Lower lobe of right lung (tissue), 2 donors: ENCODE results near the gene DHRSX. TPM values are rescaled to one million over a fixed set of nuclear protein-coding genes. Genes with fewer than 3 reads are reported as not detected.
"Not testable (repeated sequence)": the region's sequence is repeated elsewhere in the genome, so short reads cannot be mapped to it uniquely, and the experiment has no call there.

Experiments
- ATAC-seq, 2 donors: fragments of 200-7000 bp; cut with Tn5 transposase; one replicate each; pipeline ENCODE4 v1.9.1; 2020 to 2022; ENCODE audit warnings: mild to moderate bottlenecking in 2 of 2, moderate library complexity in 2 of 2
- DNase-seq: peaks from one replicate; pipeline ENCODE4 v3.0.0-alpha.2; 2020
- H3K27ac ChIP-seq: fragments of 200-600 bp; one replicate; pipeline ENCODE4 v1.8.0; 2022
- H3K27me3 ChIP-seq: fragments of 200-600 bp; one replicate; pipeline ENCODE4 v1.8.0; 2022; ENCODE audit warnings: low read depth
- H3K36me3 ChIP-seq: fragments of 200-600 bp; one replicate; pipeline ENCODE4 v1.8.0; 2022; ENCODE audit warnings: mild to moderate bottlenecking
- H3K4me1 ChIP-seq: fragments of 200-600 bp; one replicate; pipeline ENCODE4 v1.8.0; 2022
- H3K4me3 ChIP-seq: fragments of 200-600 bp; one replicate; pipeline ENCODE4 v1.8.0; 2022; ENCODE audit warnings: mild to moderate bottlenecking
- H3K9me3 ChIP-seq: fragments of 200-600 bp; one replicate; pipeline ENCODE4 v1.8.0; 2022
- intact Hi-C: fragments of 100-400 bp; cut with DNase I; formaldehyde crosslinking; loops from one replicate; pipeline ENCODE4 v1.11.0; 2022
- total RNA-seq: library from RNA; stranded (reverse); fragmentation: NEBNext Ultra II Directional; extraction: Animal tissue kit (Norgen Biotek cat#: 25700); gene quantifications from one replicate; pipeline ENCODE4 v1.2.1, GENCODE V29; 2021
- TF ChIP-seq, protein P1 (sequence below): fragments of 200-600 bp; IDR thresholded peaks from one replicate; pipeline ENCODE4 v1.8.0; 2022; ENCODE audit warnings: antibody characterized with exemption, mild to moderate bottlenecking
- donor health status: DM: no; HTN: yes; CAD: no; lungs with severe emphysema.

Gene DHRSX
- total RNA-seq, 1 donor from 2014 or later = 31.9 TPM

- peak; percentile 25 for DNase-seq
- no peak overlapping the region for H3K4me3 ChIP-seq
- H3K9me3 ChIP-seq = no peaks in the 10 kb centered on the region
- no peaks in the 10 kb centered on the region for H3K4me1 ChIP-seq
- intact Hi-C loops = no loop called here
- TF ChIP-seq, protein P1, sequence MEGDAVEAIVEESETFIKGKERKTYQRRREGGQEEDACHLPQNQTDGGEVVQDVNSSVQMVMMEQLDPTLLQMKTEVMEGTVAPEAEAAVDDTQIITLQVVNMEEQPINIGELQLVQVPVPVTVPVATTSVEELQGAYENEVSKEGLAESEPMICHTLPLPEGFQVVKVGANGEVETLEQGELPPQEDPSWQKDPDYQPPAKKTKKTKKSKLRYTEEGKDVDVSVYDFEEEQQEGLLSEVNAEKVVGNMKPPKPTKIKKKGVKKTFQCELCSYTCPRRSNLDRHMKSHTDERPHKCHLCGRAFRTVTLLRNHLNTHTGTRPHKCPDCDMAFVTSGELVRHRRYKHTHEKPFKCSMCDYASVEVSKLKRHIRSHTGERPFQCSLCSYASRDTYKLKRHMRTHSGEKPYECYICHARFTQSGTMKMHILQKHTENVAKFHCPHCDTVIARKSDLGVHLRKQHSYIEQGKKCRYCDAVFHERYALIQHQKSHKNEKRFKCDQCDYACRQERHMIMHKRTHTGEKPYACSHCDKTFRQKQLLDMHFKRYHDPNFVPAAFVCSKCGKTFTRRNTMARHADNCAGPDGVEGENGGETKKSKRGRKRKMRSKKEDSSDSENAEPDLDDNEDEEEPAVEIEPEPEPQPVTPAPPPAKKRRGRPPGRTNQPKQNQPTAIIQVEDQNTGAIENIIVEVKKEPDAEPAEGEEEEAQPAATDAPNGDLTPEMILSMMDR = no peak
- no peaks in the 10 kb centered on the region for H3K36me3 ChIP-seq
- no peaks in the 10 kb centered on the region for H3K27me3 ChIP-seq
- no peak overlapping the region for H3K27ac ChIP-seq
- no peak for ATAC-seq
Measured at GRCh38 chrX:2464677-2465166, 36.1 kb downstream of the DHRSX start.

DNA sequence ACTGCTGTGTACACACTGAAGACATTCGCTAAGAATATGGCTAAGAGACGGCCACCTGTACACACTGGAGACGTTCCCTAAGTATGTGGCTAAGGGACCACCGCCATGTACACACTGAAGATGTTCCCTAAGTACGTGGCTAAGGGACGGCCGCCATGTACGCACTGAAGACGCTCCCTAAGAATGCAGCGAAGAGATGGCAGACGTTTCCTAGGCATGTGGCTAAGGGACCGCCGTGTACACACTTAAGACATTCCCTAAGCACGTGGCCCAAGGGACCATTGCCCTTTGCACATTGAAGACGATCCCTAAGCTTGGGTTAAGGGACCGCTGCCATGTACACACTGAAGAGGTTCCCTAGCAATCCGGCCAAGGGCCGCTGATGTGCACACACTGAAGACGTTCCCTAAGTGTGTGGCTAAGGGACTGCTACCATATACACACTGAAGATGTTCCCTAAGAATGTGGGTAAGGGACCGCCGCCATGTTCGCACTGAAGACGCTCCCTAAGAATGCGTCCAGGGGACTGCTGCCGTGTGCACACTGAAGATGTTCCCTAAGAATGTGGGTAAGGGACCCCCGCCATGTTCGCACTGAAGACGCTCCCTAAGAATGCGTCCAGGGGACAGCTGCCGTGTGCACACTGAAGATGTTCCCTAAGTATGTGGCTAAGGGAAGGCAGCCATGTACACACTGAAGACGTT, 36.7 kb downstream of the DHRSX start:
- H3K27me3 ChIP-seq = no peaks in the 10 kb centered on the region
- H3K27ac ChIP-seq = no peak overlapping the region
- DNase-seq = peak; percentile 14
- intact Hi-C loops = no loop called here
- H3K4me3 ChIP-seq = no peak overlapping the region
- ATAC-seq = no peak
- TF ChIP-seq, protein P1 = no peak
- H3K36me3 ChIP-seq = no peaks in the 10 kb centered on the region
- no peaks in the 10 kb centered on the region for H3K4me1 ChIP-seq
- H3K9me3 ChIP-seq = no peaks in the 10 kb centered on the region

- DNase-seq = peak; percentile 13
- ATAC-seq, H3K27ac ChIP-seq, H3K36me3 ChIP-seq, intact Hi-C loops, H3K4me3 ChIP-seq, H3K27me3 ChIP-seq, H3K9me3 ChIP-seq, H3K4me1 ChIP-seq: not testable (repeated sequence)
Measured at GRCh38 chrX:2463481-2463880, 37.3 kb downstream of the DHRSX start.

GRCh38 chrX:2462780-2463179, 38.0 kb downstream of the DHRSX start:
- TF ChIP-seq, protein P1 = no peak
- no peak for ATAC-seq
- intact Hi-C loops = no loop called here
- Histone ChIP-seq H3K27ac (no peak overlapping the region), H3K36me3 (no peaks in the 10 kb centered on the region), H3K4me3 (no peak overlapping the region), H3K9me3 (no peaks in the 10 kb centered on the region), H3K27me3 (no peaks in the 10 kb centered on the region), H3K4me1 (no peaks in the 10 kb centered on the region)
- no peak for DNase-seq

DNA sequence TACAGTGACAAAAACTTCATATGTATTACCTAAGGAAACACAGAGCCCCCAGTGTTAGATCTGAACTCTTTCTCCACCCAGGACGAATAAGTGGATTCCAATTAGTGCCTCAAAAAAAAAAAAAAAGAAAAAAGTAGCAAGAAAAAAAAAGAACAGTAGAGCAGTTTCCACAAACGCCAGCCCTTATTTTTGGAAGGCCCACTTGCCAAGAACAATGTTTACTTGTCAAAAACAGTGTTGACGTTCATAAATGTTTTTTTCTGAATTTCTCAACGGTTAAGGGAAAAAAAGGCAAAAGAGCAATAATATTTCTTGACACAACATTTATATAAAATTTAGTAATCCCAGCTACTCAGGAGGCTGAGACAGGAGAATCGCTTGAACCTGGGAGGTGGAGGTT, 38.7 kb downstream of the DHRSX start:
- Histone ChIP-seq H3K4me1 (no peaks in the 10 kb centered on the region), H3K27me3 (no peaks in the 10 kb centered on the region), H3K27ac (no peak overlapping the region), H3K36me3 (no peaks in the 10 kb centered on the region), H3K9me3 (no peaks in the 10 kb centered on the region), H3K4me3 (no peak overlapping the region)
- TF ChIP-seq, protein P1 = no peak
- ATAC-seq (no peak), DNase-seq (no peak)
- intact Hi-C loops = no loop called here

GRCh38 chrX:2461711-2462016, 39.1 kb downstream of the DHRSX start:
- no peaks in the 10 kb centered on the region for H3K9me3 ChIP-seq
- no peaks in the 10 kb centered on the region for H3K27me3 ChIP-seq
- TF ChIP-seq, protein P1 = no peak
- no peak overlapping the region for H3K27ac ChIP-seq
- intact Hi-C loops = no loop called here
- no peak overlapping the region for H3K4me3 ChIP-seq
- H3K36me3 ChIP-seq = no peaks in the 10 kb centered on the region
- ATAC-seq (no peak), DNase-seq (peak; percentile 20)
- H3K4me1 ChIP-seq = no peaks in the 10 kb centered on the region

GRCh38 chrX:2460821-2461710, 39.7 kb downstream of the DHRSX start:
- H3K4me3 ChIP-seq, H3K9me3 ChIP-seq, intact Hi-C loops, H3K4me1 ChIP-seq, H3K27ac ChIP-seq, H3K27me3 ChIP-seq, H3K36me3 ChIP-seq, ATAC-seq: not testable (repeated sequence)
- peak; percentile 23 for DNase-seq

- H3K4me3 ChIP-seq, intact Hi-C loops, H3K27me3 ChIP-seq, ATAC-seq, H3K36me3 ChIP-seq, H3K27ac ChIP-seq, H3K4me1 ChIP-seq, H3K9me3 ChIP-seq: not testable (repeated sequence)
- DNase-seq = peak; percentile 1
Measured at GRCh38 chrX:2460048-2460447, 40.7 kb downstream of the DHRSX start.
